Colonic mucosa (tissue), 4 donors: ENCODE results near the gene ASAP3. TPM values are rescaled to one million over a fixed set of nuclear protein-coding genes. Genes with fewer than 3 reads are reported as not detected.
A peak's percentile ranks its signal among the peaks of the same experiment; 100 is the strongest.

Source experiments
- DNase-seq: peaks from one replicate; pipeline ENCODE4 v3.0.0-alpha.2; 2020
- H3K27ac ChIP-seq: fragments of 200-600 bp; one replicate; pipeline ENCODE4 v1.8.0; 2021
- H3K27me3 ChIP-seq: fragments of 200-600 bp; one replicate; pipeline ENCODE4 v1.8.0; 2021
- H3K36me3 ChIP-seq: fragments of 200-600 bp; one replicate; pipeline ENCODE4 v1.8.0; 2021
- H3K4me1 ChIP-seq: fragments of 200-600 bp; one replicate; pipeline ENCODE4 v1.8.0; 2021; ENCODE audit warnings: mild to moderate bottlenecking
- H3K4me3 ChIP-seq: fragments of 200-600 bp; one replicate; pipeline ENCODE4 v1.8.0; 2021
- H3K9ac ChIP-seq, 2 donors: one replicate each; pipeline ENCODE4 v1.7.0; 2013; ENCODE audit warnings: control low read depth in 2 of 2, low read depth in 2 of 2, low read length in 2 of 2
- H3K9me3 ChIP-seq: fragments of 200-600 bp; one replicate; pipeline ENCODE4 v1.8.0; 2021
- intact Hi-C: fragments of 100-400 bp; cut with DNase I; formaldehyde crosslinking; loops from one replicate; pipeline ENCODE4 v1.14.1; 2022
- total RNA-seq, 2 donors: library from RNA; stranded (reverse); fragmentation: NEBNext Ultra II Directional in 1 of 2; extraction: Animal tissue kit (Norgen Biotek cat#: 25700) in 1 of 2; gene quantifications; one replicate each; pipeline ENCODE4 v1.2.1, GENCODE V29; 2021
- TF ChIP-seq, protein P1 (sequence below): fragments of 200-600 bp; IDR thresholded peaks from one replicate; pipeline ENCODE4 v1.8.0; 2022; ENCODE audit warnings: antibody characterized with exemption, mild to moderate bottlenecking
- donor health status: healthy.
- donor health status: DM: no; HTN: no; CAD: no.
- donor health status: DM: no; HTN: no; CAD: no.

Gene ASAP3
- total RNA-seq, 2 donors from 2014 or later = 22.9 to 27.3 TPM

DNA sequence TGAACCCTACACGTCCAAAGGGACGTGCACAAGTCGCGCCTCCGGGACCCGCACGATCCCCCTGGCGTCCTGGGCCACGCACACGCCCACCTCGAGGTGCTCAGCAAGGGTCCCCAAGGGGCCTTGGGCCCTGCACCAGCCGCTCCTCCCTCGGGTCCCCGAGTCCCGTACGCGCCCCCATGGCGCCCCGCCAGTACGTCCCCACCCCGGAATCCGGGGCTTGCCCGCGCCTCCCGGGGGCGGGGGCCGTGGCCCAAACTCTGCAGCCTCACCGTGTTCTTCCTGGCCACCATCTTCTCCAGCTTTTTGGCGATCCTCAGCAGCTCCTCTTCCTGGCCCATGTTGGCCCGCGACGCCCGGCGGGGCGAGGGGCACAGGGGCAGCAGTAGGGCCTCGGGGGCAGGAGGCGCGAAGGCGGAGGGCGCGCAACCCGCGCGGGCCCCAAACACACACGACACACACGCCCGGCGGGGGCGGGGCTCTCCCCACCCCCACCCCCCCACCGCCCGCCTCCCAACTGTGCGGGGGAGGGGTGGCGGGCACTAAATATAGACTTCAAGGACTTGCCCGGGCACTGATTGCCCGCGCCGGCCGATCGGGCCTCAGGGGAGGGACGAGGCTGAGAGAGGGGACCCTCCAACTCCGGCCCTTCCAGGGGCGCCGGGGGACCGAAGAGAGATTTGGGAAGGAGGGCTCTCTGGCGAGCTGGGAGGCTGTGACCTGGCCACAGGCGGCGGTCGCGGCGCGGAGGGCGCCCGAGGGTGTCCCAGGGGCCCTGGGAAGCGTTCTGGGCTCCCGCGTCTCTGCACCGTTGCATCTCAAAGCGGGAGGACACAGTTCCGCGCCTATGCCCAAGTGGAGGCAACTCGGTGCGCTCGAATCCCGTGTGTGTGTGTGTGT, 59.4 kb downstream of the ASAP3 start, which contains the start of gene TCEA3:
TCEA3 (minus strand) TSS at position 456 of the 900 bp plus-strand sequence; CDS start at position 341, 115 bp downstream.
- DNase-seq = peak; percentile 76
- H3K36me3 ChIP-seq = no peaks in the 10 kb centered on the region
- TF ChIP-seq, protein P1, sequence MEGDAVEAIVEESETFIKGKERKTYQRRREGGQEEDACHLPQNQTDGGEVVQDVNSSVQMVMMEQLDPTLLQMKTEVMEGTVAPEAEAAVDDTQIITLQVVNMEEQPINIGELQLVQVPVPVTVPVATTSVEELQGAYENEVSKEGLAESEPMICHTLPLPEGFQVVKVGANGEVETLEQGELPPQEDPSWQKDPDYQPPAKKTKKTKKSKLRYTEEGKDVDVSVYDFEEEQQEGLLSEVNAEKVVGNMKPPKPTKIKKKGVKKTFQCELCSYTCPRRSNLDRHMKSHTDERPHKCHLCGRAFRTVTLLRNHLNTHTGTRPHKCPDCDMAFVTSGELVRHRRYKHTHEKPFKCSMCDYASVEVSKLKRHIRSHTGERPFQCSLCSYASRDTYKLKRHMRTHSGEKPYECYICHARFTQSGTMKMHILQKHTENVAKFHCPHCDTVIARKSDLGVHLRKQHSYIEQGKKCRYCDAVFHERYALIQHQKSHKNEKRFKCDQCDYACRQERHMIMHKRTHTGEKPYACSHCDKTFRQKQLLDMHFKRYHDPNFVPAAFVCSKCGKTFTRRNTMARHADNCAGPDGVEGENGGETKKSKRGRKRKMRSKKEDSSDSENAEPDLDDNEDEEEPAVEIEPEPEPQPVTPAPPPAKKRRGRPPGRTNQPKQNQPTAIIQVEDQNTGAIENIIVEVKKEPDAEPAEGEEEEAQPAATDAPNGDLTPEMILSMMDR = no peak
- H3K4me3 ChIP-seq = peak within 1 kb of the TSS; percentile 84
- intact Hi-C loops = no loop called here
- peaks cover 4% of the 10 kb centered on the region for H3K4me1 ChIP-seq
- H3K27me3 ChIP-seq = no peaks in the 10 kb centered on the region
- H3K27ac ChIP-seq = peak within 1 kb of the TSS; percentile 92
- no peaks in the 10 kb centered on the region for H3K9me3 ChIP-seq
- H3K9ac ChIP-seq = peak within 1 kb of the TSS; percentile 93 to 98

DNA sequence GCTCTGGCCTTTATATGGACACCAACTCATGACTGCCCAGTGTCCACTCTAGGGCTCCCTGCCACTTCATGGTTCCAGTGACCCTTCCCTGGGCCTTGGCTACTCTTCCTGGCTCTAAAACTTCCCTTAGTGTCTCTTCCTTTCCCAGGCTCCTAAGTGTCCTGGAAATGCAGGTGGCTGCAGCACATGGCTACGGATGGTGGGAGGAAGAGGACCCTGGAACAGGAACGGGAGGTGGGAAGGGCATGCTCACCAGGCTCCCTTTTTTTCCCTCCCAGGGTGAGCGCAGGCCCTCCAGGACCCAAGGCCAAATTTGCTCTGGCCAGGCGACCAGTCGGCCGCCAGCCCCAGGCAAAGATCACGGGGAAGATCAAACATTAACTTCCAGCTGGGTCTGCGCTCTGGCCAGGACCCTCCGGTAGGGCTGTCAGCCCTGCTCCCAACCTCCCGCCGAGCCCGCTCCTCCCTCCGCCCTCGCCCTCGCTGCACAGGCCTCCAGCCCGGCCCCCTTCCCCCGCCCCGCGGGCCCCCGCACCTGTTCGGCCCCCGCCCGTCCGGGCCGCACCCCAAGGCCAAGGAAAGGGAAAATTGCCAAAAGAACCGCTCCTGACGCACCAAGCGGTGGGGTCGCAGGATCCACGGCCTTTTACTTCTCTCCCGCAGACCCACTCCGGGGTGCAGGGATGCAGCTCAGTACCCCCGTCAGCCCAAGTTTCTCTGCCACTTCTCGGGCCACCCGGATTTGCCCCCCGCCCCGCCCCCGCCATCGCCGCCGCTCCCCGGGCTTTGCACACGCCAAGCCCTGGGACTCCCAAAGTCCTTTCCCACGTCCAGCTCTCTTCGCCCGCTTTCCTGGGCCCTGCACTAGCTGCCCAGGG, 60.3 kb downstream of the ASAP3 start:
- TF ChIP-seq, protein P1 = no peak
- H3K36me3 ChIP-seq = no peaks in the 10 kb centered on the region
- no peaks in the 10 kb centered on the region for H3K27me3 ChIP-seq
- H3K9me3 ChIP-seq = no peaks in the 10 kb centered on the region
- H3K4me3 ChIP-seq = peak overlapping the region; percentile 84
- H3K4me1 ChIP-seq = peaks cover 4% of the 10 kb centered on the region
- H3K9ac ChIP-seq = peak overlapping the region; percentile 93 to 98
- peak overlapping the region; percentile 92 for H3K27ac ChIP-seq
- peak; percentile 90 for DNase-seq
- intact Hi-C loops = no loop called here

DNA sequence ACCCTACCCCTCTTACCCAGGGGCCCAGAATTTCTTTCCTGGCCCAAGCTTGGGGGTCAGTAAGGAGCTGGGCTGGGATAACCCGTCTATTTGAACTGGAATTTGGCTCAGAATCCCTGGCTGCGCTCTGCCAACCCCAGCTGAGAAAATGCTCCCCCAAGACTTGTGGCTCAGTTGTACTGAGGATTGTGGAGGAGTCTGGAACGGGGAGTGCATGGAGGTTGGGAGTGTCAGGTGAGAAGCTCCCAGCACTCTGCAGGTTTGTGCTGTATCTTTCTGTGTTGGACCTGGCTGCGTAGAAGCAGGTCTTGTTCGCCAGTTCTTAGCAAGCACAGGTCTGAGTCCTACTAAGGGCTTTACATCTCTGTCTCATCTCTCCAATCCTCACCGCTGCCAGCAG, 61.0 kb downstream of the ASAP3 start:
- Histone ChIP-seq H3K9me3 (no peaks in the 10 kb centered on the region), H3K4me3 (peak overlapping the region; percentile 84), H3K9ac (peak overlapping the region; percentile 62 to 98), H3K27ac (peak overlapping the region; percentile 92), H3K4me1 (peaks cover 4% of the 10 kb centered on the region), H3K27me3 (no peaks in the 10 kb centered on the region), H3K36me3 (no peaks in the 10 kb centered on the region)
- intact Hi-C loops = no loop called here
- TF ChIP-seq, protein P1 = no peak
- DNase-seq = no peak

DNA sequence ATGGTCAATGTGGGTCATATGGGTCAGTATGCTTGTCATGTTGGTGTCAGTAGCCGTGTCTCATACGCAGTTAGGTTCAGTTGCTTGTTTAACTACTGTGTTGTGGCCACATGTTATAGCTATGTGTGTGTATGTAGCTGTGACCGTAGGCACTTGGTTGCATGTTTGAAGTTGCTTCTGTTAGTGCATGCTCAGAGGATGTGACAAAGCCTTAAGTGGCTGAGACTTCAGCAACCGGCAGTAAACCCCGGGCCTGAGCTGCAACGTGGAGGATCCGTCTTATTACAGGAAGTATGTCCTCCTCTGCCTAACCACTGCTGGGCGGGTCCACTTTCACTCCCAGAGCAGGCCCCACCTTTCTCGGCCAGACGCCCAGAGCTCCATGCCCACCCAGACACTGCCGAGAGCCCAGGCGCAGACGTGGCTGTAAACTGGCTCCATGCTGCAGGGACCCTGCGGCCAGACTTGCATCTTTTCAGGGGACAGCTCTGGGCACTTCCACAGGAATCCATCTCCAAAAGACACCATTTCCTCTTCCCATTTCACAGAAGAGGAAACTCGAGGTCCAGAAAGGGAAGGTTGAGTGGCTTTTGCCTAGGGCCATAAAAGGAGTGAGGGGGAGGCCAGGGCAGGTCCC, 61.6 kb downstream of the ASAP3 start:
- H3K4me1 ChIP-seq = peaks cover 4% of the 10 kb centered on the region
- intact Hi-C loops = no loop called here
- TF ChIP-seq, protein P1 = no peak
- H3K9me3 ChIP-seq = no peaks in the 10 kb centered on the region
- no peaks in the 10 kb centered on the region for H3K27me3 ChIP-seq
- H3K9ac ChIP-seq = peak overlapping the region; percentile 62 to 98
- peak overlapping the region; percentile 84 for H3K4me3 ChIP-seq
- no peaks in the 10 kb centered on the region for H3K36me3 ChIP-seq
- peak; percentile 96 for DNase-seq
- peak overlapping the region; percentile 92 for H3K27ac ChIP-seq

DNA sequence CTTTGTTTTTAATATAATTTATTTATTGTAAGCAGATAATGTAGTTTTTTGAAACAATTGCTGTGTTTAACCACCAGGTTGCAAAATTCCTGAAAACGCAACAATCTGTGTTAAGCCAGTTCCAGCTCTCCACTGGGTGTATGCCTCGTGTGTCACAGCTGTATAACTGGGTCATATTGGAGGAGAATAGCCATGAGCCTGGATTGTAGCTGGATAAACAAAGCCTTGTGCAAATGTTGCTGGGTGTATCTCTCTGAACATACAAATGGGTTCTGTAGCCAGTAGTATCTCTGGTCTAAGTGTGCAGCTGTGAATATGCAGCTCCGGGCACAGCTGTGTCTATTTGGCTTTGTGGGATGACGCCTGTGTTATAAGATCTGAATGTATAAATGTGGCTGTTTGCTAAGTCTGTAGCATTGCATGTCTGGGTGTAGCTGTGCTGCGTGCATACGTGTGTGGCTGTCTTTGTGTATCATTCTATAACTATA, 62.2 kb downstream of the ASAP3 start:
- TF ChIP-seq, protein P1 = no peak
- Histone ChIP-seq H3K27ac (peak overlapping the region; percentile 92), H3K4me1 (peaks cover 4% of the 10 kb centered on the region), H3K9me3 (no peaks in the 10 kb centered on the region), H3K4me3 (no peak overlapping the region), H3K9ac (peak overlapping the region in 1 of 2 donors; percentile 98), H3K36me3 (no peaks in the 10 kb centered on the region), H3K27me3 (no peaks in the 10 kb centered on the region)
- peak; percentile 65 for DNase-seq
- intact Hi-C loops = no loop called here
